Middle frontal gyrus (tissue), 1 donor: Measurements from ENCODE around the gene SSTR3.
"Not testable (repeated sequence)": the region's sequence is repeated elsewhere in the genome, so short reads cannot be mapped to it uniquely, and the experiment has no call there.

Experiments
- DNase-seq: peaks from one replicate; pipeline ENCODE4 v3.0.0-alpha.2; 2015; ENCODE audit warnings: low spot score; ENCODE audit errors: extremely low spot score

The SSTR3 gene

DNA sequence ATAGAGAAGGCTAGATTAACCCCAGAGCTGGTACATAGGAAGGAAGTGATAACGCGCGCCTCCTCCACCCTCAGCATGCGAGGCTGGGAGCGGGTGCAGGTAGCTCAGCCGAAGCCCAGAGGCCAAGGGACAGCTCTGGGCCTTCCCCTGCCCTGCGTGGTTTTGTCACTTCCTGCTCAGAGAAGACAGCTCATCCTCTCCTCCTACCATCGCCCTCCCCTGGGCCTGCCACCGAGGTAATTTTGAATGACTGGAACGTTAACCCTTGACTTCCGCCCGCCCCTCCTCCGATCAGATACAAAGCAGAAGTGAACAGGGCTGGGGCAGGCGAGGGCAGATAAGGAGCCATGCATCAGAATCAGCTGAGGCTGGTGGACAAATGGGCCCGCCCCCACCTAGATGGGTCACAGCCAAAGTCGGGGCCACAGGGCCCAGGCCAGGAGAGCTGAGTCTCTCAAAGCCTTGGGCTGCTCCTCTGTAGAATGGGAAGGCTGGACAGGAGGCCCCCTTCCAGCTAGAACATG lies 30.2 kb upstream of the SSTR3 start:
- no peak for DNase-seq

DNA sequence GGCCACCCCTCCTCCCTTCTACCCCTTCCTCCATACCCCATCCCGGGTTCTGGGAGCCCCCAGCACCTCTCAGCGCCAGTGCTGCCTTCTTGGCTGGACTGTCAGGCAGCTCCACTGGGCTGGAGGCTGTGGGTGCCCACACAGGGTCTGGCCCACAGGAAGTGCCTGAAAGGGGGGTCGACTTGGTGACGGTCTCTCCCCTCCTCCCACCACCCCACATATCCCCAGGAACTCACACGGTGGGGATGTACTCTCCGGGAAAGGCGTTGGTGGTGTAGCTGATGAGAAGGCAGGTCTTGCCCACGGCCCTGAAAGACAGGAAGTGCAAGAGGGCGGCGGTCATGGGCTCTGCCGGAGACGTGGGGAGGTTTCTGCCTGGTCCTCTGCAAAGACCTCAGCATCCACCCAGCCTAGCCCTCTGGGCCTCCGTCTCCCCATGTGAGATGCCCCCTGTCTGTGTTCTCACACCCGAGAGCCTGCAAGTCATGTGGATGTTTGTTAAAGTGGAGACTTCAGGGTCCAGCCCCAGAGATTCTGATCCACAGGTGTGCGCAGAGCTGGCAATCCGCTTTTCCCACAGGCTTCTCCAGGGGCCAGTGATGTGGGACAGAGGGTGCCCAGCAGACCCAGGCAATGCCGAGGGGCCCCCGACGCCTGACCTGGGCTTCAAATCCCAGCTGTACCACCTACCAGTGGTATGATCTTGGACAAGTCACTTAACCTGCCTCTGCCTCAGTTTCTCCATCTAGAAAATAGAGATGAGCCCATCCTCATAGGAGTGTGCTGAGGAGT lies 29.3 kb upstream of the SSTR3 start:
- DNase-seq, result no peak

DNA sequence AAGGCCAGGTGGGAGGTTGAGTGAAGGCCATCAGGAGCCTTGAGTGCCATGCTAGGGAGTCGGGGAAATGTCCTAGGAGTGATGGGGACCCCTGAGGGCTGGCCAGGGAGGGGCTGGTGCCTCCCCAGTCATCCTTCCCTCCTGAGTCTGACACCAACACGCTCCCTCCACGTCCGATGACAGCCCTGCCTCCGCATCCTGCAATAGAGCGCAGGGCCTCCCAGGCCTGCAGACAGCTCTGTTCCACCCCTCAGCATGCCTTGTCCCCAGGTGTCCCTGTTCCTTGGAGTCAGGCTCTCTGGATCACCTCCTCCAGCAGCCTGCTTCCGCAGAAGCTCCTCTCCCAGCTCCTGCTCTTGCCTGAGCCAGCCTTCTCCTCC lies 28.7 kb upstream of the SSTR3 start:
- no peak for DNase-seq

DNA sequence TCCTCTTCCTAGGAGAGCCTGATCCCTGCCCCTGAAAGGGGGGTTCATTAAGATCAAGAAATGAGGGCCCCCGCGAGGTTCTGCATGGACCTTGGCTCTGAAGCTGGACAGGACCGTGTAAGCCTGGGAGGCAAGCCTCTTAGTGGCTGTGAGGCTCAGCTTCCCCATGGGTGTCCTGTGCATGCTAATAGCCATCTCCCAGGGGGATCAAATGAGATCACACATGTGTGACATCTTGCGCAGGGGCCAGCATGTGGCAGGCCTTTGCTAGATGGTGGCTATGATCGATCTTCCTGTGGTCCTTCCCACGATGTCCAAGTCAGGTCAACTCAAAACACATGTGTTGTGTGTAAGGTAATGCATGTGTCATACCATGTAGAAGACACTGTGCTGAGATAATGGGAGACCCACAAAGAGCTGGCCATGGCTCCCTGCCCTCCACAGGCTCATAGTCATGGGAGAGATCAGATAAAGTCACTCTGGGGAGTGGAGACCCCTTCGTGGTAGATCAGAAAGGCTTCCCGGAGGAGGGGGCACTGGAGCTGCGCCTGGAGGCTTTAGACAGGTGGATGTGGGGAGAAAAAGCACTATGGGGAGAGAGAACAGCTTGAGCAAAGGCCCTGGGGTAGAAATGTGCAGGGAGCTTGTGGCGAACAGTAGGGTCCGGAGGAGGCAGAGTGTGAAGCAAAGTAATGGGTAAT lies 28.1 kb upstream of the SSTR3 start:
- DNase-seq, result no peak

DNA sequence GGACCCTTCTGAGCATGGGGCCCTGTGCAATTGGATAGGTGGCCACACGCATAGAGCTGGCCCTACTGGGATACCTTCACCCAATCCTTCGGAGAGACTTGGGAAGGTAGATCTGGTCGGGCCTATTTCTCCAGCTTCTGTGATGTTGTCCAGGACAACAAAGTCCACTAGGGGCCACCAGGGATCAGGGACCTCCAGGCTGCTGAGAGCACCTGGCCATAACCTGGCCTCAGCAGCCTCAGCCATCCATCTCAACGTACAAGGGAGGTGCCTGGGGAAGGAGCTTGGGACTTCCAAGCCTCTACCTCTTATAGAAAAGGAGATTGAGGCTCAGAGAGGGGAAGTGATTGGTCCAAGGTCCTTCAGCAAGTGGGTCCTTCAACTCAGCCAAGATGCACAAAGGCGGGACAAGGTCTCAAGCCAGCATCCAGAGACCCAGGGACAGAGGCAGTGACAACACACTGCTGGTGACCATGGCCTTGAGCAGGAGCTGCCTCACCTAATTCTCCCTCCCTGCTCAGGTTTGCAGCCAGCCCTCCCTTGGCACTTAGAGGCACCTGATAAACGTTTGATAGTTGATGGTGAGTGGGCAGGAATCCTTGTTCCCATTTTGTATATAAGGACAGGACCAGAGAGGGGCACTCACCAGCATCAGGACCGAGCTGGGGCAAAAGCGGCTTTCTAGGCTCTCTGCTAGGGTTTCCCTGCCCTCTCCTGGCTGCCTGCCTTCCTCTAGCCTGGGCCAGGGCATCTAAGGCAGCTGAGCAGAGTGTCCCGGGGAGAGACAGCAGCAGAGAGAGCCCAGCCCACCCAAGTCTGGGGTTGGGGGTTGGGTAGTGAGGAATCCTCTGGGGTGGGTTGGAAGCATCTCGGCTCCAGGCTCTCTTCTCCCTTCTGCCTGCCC lies 27.3 kb upstream of the SSTR3 start:
- no peak for DNase-seq

DNA sequence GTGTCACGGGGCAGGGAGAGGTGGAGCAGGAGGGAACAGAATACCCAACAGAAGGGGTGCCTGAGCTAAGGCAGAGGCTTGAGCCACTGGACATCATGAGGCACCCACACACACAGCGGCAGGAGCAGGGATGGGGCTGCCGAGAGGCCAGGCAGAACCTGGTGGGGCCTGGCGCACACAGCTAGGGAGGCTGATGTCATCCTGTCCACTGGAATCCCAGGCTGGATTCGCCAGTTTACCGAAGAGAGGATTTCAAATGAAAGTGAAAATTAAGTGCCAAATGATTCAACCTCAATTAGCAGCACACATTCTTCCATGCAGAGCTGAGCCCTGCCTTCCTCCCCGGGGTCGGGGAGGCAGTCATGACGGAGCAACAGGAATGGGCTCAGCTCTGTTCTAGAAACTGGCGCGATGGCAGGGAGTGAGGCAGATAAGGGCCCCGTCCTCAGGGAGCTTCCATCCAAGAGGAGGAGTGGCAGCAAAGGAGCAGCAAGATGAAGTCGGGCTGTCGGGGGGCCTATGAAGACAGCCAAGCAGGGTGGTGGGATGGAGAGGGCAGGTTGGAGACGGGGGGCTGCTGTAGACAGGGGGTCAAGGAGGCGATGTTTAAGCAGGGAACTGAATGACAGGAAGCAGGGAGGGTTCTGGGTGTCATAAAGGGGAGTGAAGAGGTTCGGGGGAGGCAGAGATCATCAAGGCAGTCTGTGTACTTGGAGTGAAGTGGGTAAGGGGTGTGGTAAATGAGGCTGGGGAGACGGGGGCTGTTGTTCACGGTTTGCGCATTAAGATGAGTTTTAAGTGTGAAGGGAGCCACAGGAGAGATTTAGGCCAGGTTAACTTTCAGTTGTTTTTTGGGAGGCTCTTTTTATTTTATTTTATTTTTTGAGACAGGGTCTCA lies 25.3 kb upstream of the SSTR3 start:
- no peak for DNase-seq

DNA sequence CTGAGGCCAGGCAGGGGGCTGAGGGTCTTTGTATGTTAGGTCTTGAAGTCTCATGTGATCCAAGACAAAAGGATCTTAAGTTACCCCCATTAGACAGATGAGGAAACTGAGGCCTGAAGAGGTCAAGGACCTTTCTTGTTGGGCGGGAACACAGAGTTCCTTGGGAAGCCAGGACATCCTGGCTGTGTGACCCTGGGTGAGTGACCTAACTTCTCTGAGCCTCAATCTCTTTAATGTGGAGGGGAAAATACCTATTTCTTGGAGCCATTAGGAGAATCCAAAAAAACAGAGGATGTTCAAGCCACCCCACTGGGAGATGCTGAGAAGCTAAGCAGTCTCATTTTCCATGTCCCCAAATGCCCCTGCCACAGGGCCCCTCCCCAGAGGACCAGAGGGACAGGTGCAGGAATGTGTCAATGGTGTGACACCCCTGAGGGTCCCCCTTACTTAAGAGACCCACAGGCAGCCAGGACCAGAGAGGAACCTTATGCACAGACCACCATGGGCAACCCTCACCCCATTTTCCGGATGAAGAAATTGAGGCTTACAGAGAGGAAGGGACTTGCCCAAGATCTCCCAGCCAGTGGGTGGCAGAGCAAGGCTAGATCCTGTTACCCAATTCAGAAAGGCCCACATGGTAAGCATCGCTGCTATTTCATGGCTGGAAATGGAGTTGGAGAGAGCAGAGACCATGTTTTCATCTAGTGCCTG lies 23.8 kb upstream of the SSTR3 start:
- DNase-seq, result no peak

DNA sequence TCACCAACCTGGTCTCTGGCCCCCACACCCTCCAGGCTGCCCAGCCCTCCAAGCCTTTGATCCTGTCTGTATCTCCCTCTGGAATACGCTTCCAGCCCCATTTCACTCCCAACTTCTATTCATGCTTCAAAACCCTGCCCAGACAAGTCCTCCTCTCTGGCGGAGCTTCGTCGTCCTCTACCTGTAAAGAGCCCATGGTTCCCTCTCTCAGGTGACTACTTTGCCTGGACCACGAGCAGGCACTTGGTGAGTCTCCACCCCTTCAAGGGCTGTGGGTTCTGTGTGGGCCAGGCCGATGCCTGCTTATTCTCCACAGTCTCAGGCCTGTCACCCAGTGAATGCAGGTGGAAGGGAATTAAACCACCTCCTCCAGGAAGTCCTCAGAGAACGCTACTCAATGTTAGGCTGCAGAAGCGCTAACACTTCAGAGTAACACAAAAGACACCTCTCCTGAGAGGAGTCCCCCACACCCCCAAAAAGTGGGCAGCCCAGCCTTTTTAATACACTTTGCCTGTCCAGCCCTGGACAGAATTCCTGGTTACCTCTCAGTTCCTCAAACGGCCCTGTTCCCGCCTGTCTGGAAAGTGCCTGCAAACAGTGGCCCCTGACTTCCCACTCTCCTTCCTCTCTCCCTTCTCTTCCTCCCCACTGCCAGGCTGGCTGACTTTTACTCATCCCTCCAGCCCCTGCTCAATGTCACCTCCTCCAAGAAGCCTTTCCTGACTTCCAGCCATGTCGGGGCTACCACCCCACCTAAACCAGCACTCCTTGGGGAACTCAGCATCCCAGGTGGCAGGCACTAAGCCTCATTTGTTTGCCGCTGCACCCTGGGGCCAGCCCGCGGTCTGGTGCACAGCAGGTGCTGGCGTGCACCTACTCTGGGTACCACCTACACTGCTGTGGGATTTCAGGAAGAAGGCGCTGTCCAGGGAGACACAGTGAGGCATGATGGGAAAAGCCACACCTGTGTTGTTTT lies 22.7 kb upstream of the SSTR3 start:
- DNase-seq, result no peak

DNA sequence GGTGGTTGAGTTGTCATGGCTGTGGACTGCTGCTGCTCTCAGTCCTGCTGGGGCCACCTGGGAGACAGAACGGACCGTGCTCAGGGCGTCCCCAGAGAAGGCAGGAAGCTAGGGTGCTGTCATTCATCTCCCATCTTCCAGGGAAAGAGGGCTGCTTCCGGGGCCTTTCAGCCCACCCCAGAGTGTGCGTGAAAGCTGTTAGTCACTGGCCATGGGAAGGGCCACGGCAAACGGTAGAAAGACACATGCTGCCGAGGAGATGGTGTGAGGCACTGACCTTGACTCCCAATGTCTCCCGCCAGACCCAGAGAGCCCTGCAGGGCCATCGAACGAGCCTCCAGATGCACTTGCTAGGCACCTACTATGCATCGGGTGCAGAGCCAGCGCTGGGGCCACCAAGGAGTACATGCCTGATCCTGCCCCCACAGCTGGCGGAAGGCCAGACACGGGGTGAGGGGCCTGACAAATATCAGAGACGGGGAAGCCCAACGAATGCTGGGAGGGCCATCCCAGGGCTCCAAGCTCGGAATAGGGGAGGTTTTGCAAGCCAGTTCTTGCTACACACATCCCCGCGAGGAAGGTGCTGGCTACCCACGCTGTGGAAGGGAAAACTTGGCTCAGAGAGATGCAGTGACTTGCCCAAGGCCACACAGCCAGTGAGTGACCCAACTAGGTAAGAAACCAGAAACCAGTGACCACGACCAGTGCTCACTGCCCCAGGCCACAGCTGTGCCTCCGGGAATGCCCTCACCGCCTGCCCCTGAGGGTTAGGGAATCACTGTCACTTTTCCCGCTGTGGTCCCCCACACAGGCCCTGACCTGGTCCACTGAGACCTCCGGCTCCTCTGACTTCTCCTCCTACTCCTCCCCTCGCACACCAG lies 21.7 kb upstream of the SSTR3 start:
- DNase-seq, result no peak

DNA sequence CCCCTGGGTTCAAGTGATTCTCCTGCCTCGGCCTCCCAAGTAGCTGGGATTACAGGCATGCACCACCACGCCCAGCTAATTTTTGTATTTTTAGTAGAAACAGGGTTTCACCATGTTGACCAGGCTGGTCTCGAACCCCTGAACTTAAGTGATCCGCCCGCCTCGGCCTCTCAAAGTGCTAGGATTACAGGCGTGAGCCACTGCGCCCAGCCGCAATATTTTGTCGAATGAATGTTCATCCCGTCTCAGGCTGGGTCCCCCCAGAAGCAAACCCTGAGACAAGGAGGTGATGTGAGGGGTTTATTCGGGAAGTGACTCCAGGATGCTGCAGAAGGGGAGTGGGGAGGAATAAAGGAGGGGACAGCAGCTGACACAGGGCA lies 21.1 kb upstream of the SSTR3 start:
- DNase-seq, result not testable (repeated sequence)

DNA sequence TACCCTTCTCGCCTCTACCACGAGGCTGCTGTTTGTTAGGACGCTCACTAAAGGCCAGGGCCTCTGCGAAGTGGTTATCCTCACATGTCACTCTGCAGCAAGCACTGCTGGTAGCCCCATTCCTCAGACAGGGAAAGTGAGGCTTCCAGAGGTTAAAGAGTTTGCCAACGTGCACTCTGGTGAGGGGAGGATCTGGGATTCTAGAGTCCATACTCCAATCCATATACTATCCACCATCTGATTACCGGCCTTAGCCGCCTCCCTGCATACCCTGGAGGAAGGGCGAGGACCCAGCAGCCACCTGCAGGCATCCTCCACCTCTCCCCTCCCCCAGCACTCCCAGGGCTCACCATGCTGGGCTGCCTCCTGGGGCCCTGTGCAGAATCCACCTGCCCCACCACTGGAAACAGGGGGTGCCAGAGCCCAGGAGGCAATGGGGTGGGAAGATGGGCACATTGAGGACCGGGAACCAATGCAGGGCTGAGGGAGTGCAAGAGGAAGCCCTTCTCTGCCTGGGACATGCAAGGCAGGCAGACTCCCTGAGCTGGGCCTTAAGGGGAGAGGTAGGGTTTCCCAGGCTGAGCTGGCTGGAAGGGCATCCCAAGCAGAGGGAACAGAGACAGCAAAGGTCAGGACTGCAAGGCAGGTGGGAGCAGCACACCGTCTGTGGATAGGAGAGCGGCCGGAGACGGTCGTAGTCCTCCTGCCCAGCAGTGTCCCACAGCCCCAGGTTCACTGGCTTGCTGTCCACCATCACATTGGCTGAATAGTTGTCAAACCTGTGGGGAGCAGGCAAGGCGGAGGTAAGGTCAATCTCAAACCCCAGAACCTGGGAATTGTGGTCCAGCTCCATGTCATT lies 20.1 kb upstream of the SSTR3 start:
- DNase-seq, result no peak

DNA sequence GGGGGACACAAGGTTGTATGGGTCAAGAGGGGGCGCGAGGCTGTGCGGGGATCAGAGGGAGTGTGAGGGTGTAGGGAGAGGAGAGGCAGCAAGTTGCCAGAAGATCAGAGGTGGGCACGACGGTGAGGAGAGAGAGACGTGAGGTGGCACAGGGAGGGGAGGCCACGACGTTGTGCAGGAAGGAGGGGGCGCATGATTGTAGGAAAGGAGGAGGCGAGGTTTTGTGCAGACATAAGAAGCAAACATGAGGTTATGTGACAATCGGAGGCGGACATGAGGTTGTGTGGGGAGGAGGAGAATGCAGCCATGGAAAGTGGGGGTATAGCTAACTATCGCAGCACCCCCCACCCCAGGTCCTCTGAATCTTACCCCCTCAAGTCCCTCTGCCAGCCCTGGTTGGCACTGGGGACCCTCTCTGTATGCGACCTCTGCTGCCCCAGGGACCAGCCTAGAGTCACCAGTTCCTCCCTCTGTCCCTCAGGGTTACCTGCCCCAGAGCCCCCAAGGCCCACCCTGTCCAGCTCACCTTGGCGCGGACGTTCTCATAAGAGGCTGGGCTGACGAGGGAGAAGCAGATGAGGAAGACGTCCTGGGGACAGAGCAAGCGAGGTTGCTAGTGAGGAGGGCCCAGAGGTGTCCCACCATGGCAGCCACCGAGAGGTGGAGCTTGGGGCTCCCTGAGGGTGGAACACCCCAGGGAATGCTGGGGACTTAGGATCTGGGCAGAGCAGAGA lies 19.3 kb upstream of the SSTR3 start:
- DNase-seq, result no peak

DNA sequence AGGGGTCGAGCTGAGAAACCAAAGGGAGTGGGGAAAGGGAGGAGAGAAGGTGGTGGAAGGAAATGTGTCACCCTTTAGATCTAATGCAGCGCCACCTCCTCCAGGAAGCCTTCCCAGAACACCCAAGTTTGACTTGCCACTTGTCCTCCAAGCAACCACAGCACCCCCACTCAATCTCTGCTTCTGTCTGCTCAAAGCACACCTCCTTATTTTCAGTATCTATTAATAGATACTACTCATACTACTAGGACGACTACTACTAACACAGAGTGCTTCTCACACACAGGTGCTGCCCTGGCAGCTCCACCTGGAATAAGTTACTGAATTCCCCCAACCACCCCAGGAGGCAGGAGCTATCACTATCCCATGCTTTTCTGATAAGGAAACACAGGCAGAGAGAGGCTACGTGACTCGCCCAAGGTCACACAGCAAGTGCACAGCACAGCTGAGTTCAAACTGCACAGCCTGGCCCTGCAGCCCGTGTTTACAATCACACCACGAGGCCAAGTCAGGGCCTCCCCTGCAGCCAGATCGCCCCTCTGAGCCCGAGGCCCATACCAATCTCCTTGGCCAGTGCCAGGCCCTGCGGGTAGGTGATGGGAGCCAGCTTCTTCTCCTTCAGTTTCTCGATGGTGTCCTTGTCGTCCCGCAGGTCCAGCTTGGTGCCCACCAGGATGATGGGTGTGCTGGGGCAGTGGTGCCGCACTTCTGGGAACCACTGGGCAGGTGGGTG lies 18.6 kb upstream of the SSTR3 start:
- DNase-seq, result no peak

DNA sequence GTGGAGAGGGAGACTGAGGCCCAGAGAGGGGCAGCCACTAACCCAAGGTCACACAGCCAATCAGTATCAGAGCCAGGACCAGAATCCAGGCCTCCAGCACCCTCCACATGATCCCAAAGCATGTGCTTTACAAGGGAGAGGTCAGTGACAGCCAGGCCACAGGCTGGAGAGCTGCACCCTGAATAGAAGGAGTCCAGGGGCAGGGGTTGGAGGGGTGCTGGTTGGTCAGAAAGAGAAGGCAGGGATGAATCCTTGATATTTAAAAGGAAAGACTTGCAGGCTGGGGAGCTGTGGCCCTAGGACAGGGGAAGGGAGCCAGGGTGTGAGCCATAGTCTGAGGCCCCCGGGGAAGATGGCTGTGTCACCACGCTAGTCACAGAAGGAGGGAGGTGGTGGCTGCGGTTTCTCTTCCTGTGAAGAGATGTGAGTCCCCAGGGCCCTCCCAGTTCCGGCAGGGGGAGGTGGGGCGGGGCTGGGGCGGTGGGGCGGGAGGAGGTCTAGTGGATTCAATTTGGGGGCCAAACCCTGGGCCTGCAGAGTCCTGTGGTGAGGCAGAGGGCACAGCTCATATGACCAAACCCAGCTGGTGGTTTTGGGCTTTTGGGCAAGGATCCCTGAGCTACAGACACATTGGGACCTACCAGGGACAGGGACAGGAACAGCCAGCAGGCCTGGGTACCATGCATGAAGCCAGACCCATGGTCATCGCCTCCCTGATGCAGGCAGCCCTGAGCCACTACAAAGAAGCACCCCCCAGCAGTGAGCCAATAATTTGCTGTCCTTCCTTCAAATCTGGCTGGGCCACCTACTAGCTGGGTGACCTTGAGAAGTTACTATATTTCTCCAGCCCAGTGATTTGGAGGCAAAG lies 17.8 kb upstream of the SSTR3 start:
- DNase-seq, result no peak
